ENCODE results near the gene TBXAS1.

DNA sequence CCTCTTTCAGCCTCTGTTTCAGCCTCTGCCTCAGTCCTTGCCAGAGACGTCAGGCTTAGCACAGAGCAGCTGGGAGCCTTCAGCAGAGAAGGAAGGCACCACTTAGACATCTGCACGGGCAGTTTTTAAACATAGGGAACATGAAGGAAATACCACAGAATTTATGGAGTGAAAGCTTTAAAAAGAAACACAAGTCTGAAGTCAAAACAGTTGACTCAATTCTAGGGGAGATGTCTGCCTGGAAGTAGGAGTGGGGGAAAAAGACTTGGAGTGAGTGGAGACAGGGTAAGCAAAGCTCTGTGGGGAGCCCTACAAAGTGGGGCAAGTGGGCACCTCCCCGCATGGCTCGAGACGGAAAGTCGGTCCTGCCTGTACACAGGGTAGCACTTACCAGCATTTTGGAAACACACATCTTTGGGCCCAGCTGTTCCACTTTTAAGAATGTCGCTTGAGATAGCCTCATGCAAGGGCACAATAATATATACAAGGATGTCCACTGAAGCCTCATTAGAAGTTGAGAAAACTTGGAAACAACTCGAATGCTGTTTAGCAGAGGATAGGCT lies 5.0 kb upstream of the TBXAS1 start:
- TF ChIP-seq, protein P1, sequence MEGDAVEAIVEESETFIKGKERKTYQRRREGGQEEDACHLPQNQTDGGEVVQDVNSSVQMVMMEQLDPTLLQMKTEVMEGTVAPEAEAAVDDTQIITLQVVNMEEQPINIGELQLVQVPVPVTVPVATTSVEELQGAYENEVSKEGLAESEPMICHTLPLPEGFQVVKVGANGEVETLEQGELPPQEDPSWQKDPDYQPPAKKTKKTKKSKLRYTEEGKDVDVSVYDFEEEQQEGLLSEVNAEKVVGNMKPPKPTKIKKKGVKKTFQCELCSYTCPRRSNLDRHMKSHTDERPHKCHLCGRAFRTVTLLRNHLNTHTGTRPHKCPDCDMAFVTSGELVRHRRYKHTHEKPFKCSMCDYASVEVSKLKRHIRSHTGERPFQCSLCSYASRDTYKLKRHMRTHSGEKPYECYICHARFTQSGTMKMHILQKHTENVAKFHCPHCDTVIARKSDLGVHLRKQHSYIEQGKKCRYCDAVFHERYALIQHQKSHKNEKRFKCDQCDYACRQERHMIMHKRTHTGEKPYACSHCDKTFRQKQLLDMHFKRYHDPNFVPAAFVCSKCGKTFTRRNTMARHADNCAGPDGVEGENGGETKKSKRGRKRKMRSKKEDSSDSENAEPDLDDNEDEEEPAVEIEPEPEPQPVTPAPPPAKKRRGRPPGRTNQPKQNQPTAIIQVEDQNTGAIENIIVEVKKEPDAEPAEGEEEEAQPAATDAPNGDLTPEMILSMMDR (IDR thresholded peaks at IDR 0.05) = no peak
- TF ChIP-seq POLR2A (IDR thresholded peaks at IDR 0.05) = no peak
